RWPE2 (cell line): ENCODE measurements around the gene VPS39.

Experiments
- ATAC-seq: fragments of 200-7000 bp; cut with Tn5 transposase; 3 replicates; pipeline ENCODE4 v1.9.1; 2021; ENCODE audit warnings: low read depth
- DNase-seq: peaks from one replicate; pipeline ENCODE4 v3.0.0-alpha.2; 2020; ENCODE audit warnings: low spot score
- H3K27ac ChIP-seq: fragments of 450-650 bp; 2 replicates; pipeline ENCODE4 v1.5.1; 2017; ENCODE audit warnings: mild to moderate bottlenecking; ENCODE audit not compliant: poor library complexity, severe bottlenecking
- H3K27me3 ChIP-seq: fragments of 250-450 bp; sonication (Bioruptor Pico); 2 replicates; pipeline ENCODE4 v1.5.1; 2021; ENCODE audit warnings: mild to moderate bottlenecking, moderate library complexity; ENCODE audit not compliant: insufficient read depth, poor library complexity, severe bottlenecking
- H3K36me3 ChIP-seq: fragments of 250-450 bp; sonication (Bioruptor Pico); 2 replicates; pipeline ENCODE4 v1.5.1; 2020; ENCODE audit warnings: low read depth, mild to moderate bottlenecking, moderate library complexity
- H3K4me1 ChIP-seq: fragments of 250-450 bp; sonication (Bioruptor Pico); 2 replicates; pipeline ENCODE4 v1.5.1; 2021; ENCODE audit warnings: mild to moderate bottlenecking, moderate library complexity; ENCODE audit not compliant: insufficient read depth, poor library complexity, severe bottlenecking
- H3K4me3 ChIP-seq: fragments of 250-450 bp; sonication (Bioruptor Pico); 2 replicates; pipeline ENCODE4 v1.5.1; 2021; ENCODE audit warnings: mild to moderate bottlenecking, moderate library complexity; ENCODE audit not compliant: severe bottlenecking
- H3K9me3 ChIP-seq: fragments of 250-450 bp; sonication (Bioruptor Pico); 2 replicates; pipeline ENCODE4 v1.5.1; 2021; ENCODE audit warnings: mild to moderate bottlenecking, moderate library complexity; ENCODE audit not compliant: severe bottlenecking
- TF ChIP-seq, protein P1 (sequence below): fragments of 450-650 bp; IDR thresholded peaks from one replicate; pipeline ENCODE4 v1.5.1; 2017; ENCODE audit warnings: mild to moderate bottlenecking, moderate library complexity; ENCODE audit not compliant: poor library complexity, severe bottlenecking

The VPS39 gene

DNA sequence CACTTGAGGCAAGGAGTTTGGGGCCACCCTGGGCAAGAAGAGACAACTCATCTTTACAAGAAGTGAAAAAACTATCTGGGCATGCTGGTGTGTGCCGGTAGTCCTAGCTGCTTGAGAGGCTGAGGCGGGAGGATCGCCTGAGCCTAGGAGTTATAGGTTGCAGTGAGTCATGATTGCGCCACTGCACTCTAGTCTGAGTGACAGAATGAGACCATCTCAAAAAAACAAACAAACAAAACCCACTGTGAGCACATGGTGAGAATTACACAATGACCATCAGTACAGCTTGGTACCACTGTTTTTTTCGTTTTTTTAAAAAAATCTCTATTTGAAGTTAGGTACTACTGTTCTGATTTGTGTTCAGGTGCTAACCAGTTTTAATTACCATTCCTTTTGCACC, 13.6 kb downstream of the VPS39 start:
- Histone ChIP-seq H3K4me3 (no peak overlapping the region), H3K36me3 (peaks cover 60% of the 10 kb centered on the region), H3K27ac (no peak overlapping the region), H3K4me1 (no peaks in the 10 kb centered on the region), H3K9me3 (no peaks in the 10 kb centered on the region), H3K27me3 (no peaks in the 10 kb centered on the region)
- DNase-seq, result no peak
- TF ChIP-seq, protein P1, sequence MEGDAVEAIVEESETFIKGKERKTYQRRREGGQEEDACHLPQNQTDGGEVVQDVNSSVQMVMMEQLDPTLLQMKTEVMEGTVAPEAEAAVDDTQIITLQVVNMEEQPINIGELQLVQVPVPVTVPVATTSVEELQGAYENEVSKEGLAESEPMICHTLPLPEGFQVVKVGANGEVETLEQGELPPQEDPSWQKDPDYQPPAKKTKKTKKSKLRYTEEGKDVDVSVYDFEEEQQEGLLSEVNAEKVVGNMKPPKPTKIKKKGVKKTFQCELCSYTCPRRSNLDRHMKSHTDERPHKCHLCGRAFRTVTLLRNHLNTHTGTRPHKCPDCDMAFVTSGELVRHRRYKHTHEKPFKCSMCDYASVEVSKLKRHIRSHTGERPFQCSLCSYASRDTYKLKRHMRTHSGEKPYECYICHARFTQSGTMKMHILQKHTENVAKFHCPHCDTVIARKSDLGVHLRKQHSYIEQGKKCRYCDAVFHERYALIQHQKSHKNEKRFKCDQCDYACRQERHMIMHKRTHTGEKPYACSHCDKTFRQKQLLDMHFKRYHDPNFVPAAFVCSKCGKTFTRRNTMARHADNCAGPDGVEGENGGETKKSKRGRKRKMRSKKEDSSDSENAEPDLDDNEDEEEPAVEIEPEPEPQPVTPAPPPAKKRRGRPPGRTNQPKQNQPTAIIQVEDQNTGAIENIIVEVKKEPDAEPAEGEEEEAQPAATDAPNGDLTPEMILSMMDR, result no peak
- ATAC-seq, result peak; percentile 84

DNA sequence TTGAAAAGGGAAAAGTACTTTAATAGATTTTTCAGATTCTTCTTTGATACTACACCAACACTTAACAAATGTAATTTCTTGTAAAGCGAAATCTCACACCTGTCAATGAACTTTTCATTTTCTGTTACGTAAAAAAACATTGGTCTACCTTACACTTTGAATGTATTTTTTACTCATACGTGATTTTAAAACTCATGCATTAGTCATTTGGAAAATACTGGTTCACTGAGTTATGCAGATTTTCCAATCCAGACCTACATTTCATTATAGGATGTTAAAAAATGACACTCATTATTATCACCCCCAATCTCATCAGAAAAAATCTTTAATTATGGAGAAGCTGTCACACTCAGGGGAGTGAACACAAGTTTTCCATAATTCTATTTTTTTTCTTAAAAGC, 14.7 kb downstream of the VPS39 start:
- Histone ChIP-seq H3K4me3 (no peak overlapping the region), H3K4me1 (no peaks in the 10 kb centered on the region), H3K36me3 (peaks cover 62% of the 10 kb centered on the region), H3K9me3 (no peaks in the 10 kb centered on the region), H3K27me3 (no peaks in the 10 kb centered on the region), H3K27ac (no peak overlapping the region)
- DNase-seq (no peak), ATAC-seq (no peak)
- TF ChIP-seq, protein P1, result no peak

DNA sequence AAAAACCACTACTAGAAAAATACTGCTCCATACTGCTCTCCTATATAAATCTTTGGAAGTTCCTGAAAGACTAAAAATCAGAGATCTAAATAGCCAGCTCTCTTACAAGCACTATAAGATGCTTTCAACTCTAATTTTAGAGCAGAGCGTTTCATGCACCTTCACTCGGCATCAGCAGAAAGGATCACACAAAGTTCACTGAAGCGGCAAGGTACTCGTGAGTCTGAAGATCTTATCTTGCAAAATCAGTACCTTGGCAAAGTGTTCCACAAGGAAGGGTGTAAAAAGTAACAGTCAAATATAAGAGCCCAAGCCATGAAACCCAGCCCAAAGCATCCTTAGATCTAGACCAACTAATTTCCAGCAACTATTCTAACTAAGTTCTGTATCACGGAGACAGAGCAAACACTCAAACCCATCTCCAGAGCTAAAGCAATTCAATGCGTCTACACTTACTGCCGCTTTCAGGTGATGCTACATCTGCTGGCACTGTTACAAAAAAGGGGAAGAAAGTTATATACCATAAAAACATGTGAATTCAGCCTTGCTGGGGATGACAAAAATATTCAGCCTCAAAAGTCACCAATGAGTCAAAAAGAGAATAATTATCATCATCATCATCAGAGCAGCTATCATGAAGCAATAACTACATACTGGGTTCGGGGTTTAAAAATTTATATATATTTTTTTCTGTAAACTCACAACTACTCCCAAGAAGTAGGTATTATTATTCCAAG, 16.3 kb downstream of the VPS39 start:
- TF ChIP-seq, protein P1, result no peak
- Histone ChIP-seq H3K4me1 (no peaks in the 10 kb centered on the region), H3K9me3 (no peaks in the 10 kb centered on the region), H3K27ac (no peak overlapping the region), H3K4me3 (no peak overlapping the region), H3K36me3 (peaks cover 65% of the 10 kb centered on the region), H3K27me3 (no peaks in the 10 kb centered on the region)
- ATAC-seq (no peak), DNase-seq (no peak)

DNA sequence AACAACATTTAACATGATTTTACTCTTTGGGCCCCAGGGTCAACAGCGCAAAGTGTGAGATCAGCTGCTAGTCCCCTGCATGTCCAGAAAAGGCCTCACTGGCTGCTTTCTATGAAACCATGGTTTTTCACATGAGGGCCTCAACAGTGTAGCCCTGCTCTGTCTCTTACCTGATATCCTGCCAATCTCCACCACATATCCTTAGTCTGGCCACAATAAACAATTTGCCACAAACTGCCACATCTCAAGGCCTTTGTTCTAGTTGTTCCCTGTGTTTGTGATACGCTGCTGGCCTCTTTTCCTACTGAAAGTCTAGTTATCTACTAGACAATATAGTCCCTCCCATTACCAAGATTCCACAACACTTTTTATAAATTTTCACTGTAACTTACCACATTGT, 17.7 kb downstream of the VPS39 start:
- Histone ChIP-seq H3K27ac (no peak overlapping the region), H3K4me3 (no peak overlapping the region), H3K36me3 (peaks cover 73% of the 10 kb centered on the region), H3K4me1 (no peaks in the 10 kb centered on the region), H3K9me3 (no peaks in the 10 kb centered on the region), H3K27me3 (no peaks in the 10 kb centered on the region)
- DNase-seq, result no peak
- no peak for ATAC-seq
- TF ChIP-seq, protein P1, result no peak

DNA sequence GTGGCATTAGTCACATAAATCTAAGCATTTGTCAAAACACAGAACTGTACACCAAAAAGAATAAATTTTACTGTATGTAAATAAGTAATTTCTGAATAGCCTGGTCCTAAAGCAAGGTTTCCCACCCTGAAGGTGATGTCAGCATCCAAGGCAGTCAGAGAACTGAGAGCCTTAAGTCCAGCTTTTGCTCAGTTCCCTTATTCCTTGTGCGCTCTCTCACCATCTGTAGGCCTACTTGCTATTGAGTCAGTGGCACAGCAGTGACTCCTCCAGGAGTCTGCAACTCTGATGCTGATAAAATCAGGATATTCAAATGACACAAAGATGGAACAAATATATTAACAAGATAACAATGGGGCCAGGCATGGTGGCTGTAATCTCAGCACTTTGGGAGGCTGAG, 22.3 kb downstream of the VPS39 start:
- H3K9me3 ChIP-seq, result no peaks in the 10 kb centered on the region
- DNase-seq (no peak), ATAC-seq (no peak)
- H3K4me3 ChIP-seq, result no peak overlapping the region
- H3K36me3 ChIP-seq, result peaks cover 89% of the 10 kb centered on the region
- no peak overlapping the region for H3K27ac ChIP-seq
- TF ChIP-seq, protein P1, result no peak
- H3K4me1 ChIP-seq, result no peaks in the 10 kb centered on the region
- H3K27me3 ChIP-seq, result no peaks in the 10 kb centered on the region
